ENCODE results near the gene JMJD8.

Gene JMJD8

GRCh38 chr16:675884-676564 lies 8.1 kb downstream of the JMJD8 start:
- no peak for DNase-seq

GRCh38 chr16:674968-675883 lies 8.9 kb downstream of the JMJD8 start, which contains the start of gene RHBDL1:
Gene RHBDL1, plus strand, starts transcription at chr16:675671. Its CDS starts 120 bp downstream, at chr16:675791.
- DNase-seq, result no peak

GRCh38 chr16:674214-674881 lies 9.8 kb downstream of the JMJD8 start:
- DNase-seq, result no peak

GRCh38 chr16:673399-673991 lies 10.6 kb downstream of the JMJD8 start:
- no peak for DNase-seq

GRCh38 chr16:672851-673250 lies 11.3 kb downstream of the JMJD8 start:
- DNase-seq, result no peak

- no peak for DNase-seq
Measured at GRCh38 chr16:672371-672770, 11.8 kb downstream of the JMJD8 start.

- DNase-seq, result no peak
Measured at GRCh38 chr16:671353-672131, 12.6 kb downstream of the JMJD8 start.

- DNase-seq, result no peak
Measured at GRCh38 chr16:670485-671352, 13.4 kb downstream of the JMJD8 start.

- DNase-seq, result no peak
Measured at GRCh38 chr16:669666-670065, 14.5 kb downstream of the JMJD8 start.

- no peak for DNase-seq
Measured at GRCh38 chr16:668519-669171, 15.5 kb downstream of the JMJD8 start.

- DNase-seq, result peak; percentile 82 to 94 (median 86)
Measured at GRCh38 chr16:667780-668518, 16.2 kb downstream of the JMJD8 start, which contains the start of gene RHOT2. Gene RHOT2, plus strand, starts transcription at chr16:668132. Its CDS starts 68 bp downstream, at chr16:668200.

- no peak for DNase-seq
Measured at GRCh38 chr16:667113-667779, 16.9 kb downstream of the JMJD8 start.

- DNase-seq, result no peak
Measured at GRCh38 chr16:666572-666971, 17.6 kb downstream of the JMJD8 start.

- DNase-seq, result no peak
Measured at GRCh38 chr16:662597-662996, 21.5 kb downstream of the JMJD8 start.

- DNase-seq, result no peak
Measured at GRCh38 chr16:662095-662494, 22.0 kb downstream of the JMJD8 start.

- DNase-seq, result no peak
Measured at GRCh38 chr16:661184-661821, 22.8 kb downstream of the JMJD8 start.

GRCh38 chr16:660459-661183 lies 23.5 kb downstream of the JMJD8 start:
- DNase-seq, result peak; percentile 48 to 72 (median 61)

GRCh38 chr16:660132-660458 lies 24.0 kb downstream of the JMJD8 start:
- DNase-seq, result no peak
